Fibroblast of lung (primary cell): ENCODE results near the gene ARID5A. TPM values are rescaled to one million over a fixed set of nuclear protein-coding genes. Genes with fewer than 3 reads are reported as not detected.
"Not testable (repeated sequence)": the region's sequence is repeated elsewhere in the genome, so short reads cannot be mapped to it uniquely, and the experiment has no call there.

Experiments
- DNase-seq, 2 donors: peaks; one replicate each; pipeline versions ENCODE4 v3.0.0 to v3.0.0-alpha.2; 2010; ENCODE audit warnings: low read depth in 2 of 2
- H2AFZ ChIP-seq: 2 replicates; pipeline ENCODE4 v1.5.1; 2012; ENCODE audit warnings: low read length, control low read depth, inconsistent platforms
- H3K27ac ChIP-seq: 2 replicates; pipeline ENCODE4 v1.5.1; 2011; ENCODE audit warnings: low read length, control low read depth; ENCODE audit not compliant: insufficient read depth
- H3K27me3 ChIP-seq: 2 replicates; pipeline ENCODE4 v1.5.1; 2011; ENCODE audit warnings: mild to moderate bottlenecking, low read length; ENCODE audit not compliant: control insufficient read depth, insufficient read depth
- H3K36me3 ChIP-seq: 2 replicates; pipeline ENCODE4 v1.5.1; 2011; ENCODE audit warnings: low read length; ENCODE audit not compliant: control insufficient read depth, insufficient read depth
- H3K4me1 ChIP-seq: 2 replicates; pipeline ENCODE4 v1.5.1; 2011; ENCODE audit warnings: low read length; ENCODE audit not compliant: control insufficient read depth, insufficient read depth; ENCODE audit errors: extremely low read depth
- H3K4me2 ChIP-seq: 2 replicates; pipeline ENCODE4 v1.5.1; 2011; ENCODE audit warnings: low read length, control low read depth; ENCODE audit not compliant: insufficient read depth; ENCODE audit errors: extremely low read depth
- H3K4me3 ChIP-seq, 4 experiments: fragments of 200-600 bp in 1 of 4; sonication (generic) in 1 of 4; replicated peaks in 1 of 4; 2 replicates each; pipeline ENCODE4 v1.5.1; 2011 to 2016; ENCODE audit warnings: low read length in 4 of 4, low read depth in 3 of 4, mild to moderate bottlenecking in 3 of 4, control low read depth in 2 of 4, inconsistent platforms in 1 of 4, mixed read lengths in 1 of 4; ENCODE audit not compliant: insufficient read depth in 1 of 4; ENCODE audit errors: control extremely low read depth in 1 of 4
- H3K79me2 ChIP-seq: 2 replicates; pipeline ENCODE4 v1.5.1; 2012; ENCODE audit warnings: mild to moderate bottlenecking, low read length, inconsistent platforms; ENCODE audit not compliant: control insufficient read depth, insufficient read depth
- H3K9ac ChIP-seq: 2 replicates; pipeline ENCODE4 v1.5.1; 2011; ENCODE audit warnings: mild to moderate bottlenecking, low read length, control low read depth; ENCODE audit not compliant: insufficient read depth
- H3K9me3 ChIP-seq: 2 replicates; pipeline ENCODE4 v1.5.1; 2012; ENCODE audit warnings: low read depth, low read length; ENCODE audit not compliant: control insufficient read depth, insufficient read depth
- H4K20me1 ChIP-seq: 2 replicates; pipeline ENCODE4 v1.5.1; 2011; ENCODE audit warnings: low read length; ENCODE audit not compliant: control insufficient read depth, insufficient read depth; ENCODE audit errors: extremely low read depth
- CTCF ChIP-seq, 2 donors: IDR thresholded peaks in 1 of 2; conservative IDR thresholded peaks in 1 of 2; 1 replicate in 1 of 2; 2 replicates in 1 of 2; pipeline ENCODE4 v1.5.1; 2011 to 2012; ENCODE audit warnings: low read length in 2 of 2, control low read depth in 1 of 2, inconsistent platforms in 1 of 2, low read depth in 1 of 2, mild to moderate bottlenecking in 1 of 2
- EZH2 ChIP-seq: IDR thresholded peaks from 2 replicates; pipeline ENCODE4 v1.5.1; 2012; ENCODE audit warnings: low read length, control low read depth, mild to moderate bottlenecking; ENCODE audit errors: missing control alignments
- polyA plus RNA-seq, 2 donors: library from polyadenylated mRNA; depleted of rRNA in 1 of 2; stranded (reverse) in 1 of 2; unstranded in 1 of 2; fragments of >200 nt; gene quantifications; 2 replicates each; pipeline ENCODE4 v1.2.1, GENCODE V29; 2011 to 2012; ENCODE audit warnings: missing spikeins in 1 of 2
- total RNA-seq: library from RNA; depleted of rRNA; stranded (reverse); fragments of >200 nt; gene quantifications from 2 replicates; pipeline ENCODE4 v1.2.1, GENCODE V29; 2014

The ARID5A gene
- total and polyA plus RNA-seq, 2 donors (not counting 1 experiment from before 2014, with no cell fraction given) = 5.2 to 9.7 TPM

- H4K20me1 ChIP-seq = no peaks in the 10 kb centered on the region
- no peaks in the 10 kb centered on the region for H3K36me3 ChIP-seq
- H3K9me3 ChIP-seq = no peaks in the 10 kb centered on the region
- H3K79me2 ChIP-seq = no peaks in the 10 kb centered on the region
- DNase-seq = no peak
- H3K4me3 ChIP-seq = no peak overlapping the region
- no peak for TF ChIP-seq CTCF (conservative IDR thresholded peaks at IDR 0.05 in 1 of 2, IDR thresholded peaks at IDR 0.05 in 1 of 2; ENCODE audit: low read depth in 1 of 2, low read length in 2 of 2)
- no peak for TF ChIP-seq EZH2
- no peak overlapping the region for H3K27ac ChIP-seq
- no peak overlapping the region for H3K9ac ChIP-seq
- no peak overlapping the region for H2AFZ ChIP-seq
- H3K4me2 ChIP-seq = no peak overlapping the region
- no peaks in the 10 kb centered on the region for H3K4me1 ChIP-seq
- peaks cover 47% of the 10 kb centered on the region for H3K27me3 ChIP-seq
Observed at GRCh38 chr2:96495982-96496629, 40.4 kb upstream of the ARID5A start.

- Histone ChIP-seq H4K20me1 (no peaks in the 10 kb centered on the region), H3K4me1 (no peaks in the 10 kb centered on the region), H3K9me3 (no peaks in the 10 kb centered on the region), H3K9ac (no peak overlapping the region), H3K36me3 (no peaks in the 10 kb centered on the region), H2AFZ (no peak overlapping the region), H3K4me3 (no peak overlapping the region), H3K27ac (no peak overlapping the region), H3K27me3 (peaks cover 46% of the 10 kb centered on the region), H3K4me2 (no peak overlapping the region), H3K79me2 (no peaks in the 10 kb centered on the region)
- no peak for DNase-seq
- TF ChIP-seq CTCF (conservative IDR thresholded peaks at IDR 0.05 in 1 of 2, IDR thresholded peaks at IDR 0.05 in 1 of 2; ENCODE audit: low read depth in 1 of 2, low read length in 2 of 2) (no peak), EZH2 (no peak)
Observed at GRCh38 chr2:96498021-96498431, 38.5 kb upstream of the ARID5A start.

DNA sequence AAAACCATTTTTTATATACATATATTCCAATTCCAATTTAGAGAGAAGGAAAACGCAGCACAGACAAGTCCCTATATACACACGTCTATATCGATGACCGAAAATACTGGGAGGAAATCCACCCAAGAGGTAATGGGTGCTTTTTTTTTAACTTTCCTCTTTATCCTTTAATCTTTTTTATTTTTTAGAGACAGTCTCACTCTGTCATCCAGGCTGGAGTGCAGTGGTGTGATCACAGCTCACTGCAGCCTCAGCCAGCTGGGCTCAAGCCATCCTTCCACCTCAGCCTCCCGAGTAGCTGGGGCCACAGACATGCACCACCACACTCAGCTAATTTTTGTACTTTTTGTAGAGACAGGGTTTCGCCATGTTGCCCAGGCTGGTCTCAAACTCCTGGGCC is 37.9 kb upstream of the ARID5A start:
- not testable (repeated sequence) for H3K9ac ChIP-seq, DNase-seq, H4K20me1 ChIP-seq, H2AFZ ChIP-seq, H3K27ac ChIP-seq, H3K4me3 ChIP-seq, H3K9me3 ChIP-seq, H3K4me1 ChIP-seq, H3K79me2 ChIP-seq, H3K4me2 ChIP-seq, H3K36me3 ChIP-seq
- H3K27me3 ChIP-seq = peaks cover 43% of the 10 kb centered on the region
